GM12872 (cell line): ENCODE results near the gene PRDM16.

ENCODE experiments used
- TF ChIP-seq, protein P1 (sequence below): IDR thresholded peaks from 3 replicates; pipeline ENCODE4 v1.5.1; 2011; ENCODE audit warnings: low read depth, mild to moderate bottlenecking, low read length, moderate library complexity; ENCODE audit not compliant: insufficient read depth

The PRDM16 gene

DNA sequence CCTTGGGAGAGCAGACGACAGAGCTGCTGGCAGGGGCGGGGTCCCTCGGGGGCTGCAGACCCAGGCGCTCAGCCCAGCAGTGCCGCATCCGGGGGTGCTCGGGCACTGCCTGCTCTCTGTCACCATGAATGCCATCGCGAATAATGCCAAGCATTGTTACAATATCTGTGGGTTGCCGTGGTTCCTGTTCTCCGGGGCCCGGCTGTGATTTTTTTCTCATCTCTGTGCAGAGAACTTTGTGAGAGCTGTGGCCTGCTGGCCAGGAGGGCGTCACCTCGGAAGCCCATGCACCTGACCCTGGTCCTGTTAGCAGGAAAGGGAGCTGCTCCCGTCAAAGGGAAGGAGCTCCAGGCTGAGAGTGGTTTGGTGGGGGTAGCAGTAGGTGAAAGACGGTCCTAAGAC is 70.4 kb downstream of the PRDM16 start:
- TF ChIP-seq, protein P1, sequence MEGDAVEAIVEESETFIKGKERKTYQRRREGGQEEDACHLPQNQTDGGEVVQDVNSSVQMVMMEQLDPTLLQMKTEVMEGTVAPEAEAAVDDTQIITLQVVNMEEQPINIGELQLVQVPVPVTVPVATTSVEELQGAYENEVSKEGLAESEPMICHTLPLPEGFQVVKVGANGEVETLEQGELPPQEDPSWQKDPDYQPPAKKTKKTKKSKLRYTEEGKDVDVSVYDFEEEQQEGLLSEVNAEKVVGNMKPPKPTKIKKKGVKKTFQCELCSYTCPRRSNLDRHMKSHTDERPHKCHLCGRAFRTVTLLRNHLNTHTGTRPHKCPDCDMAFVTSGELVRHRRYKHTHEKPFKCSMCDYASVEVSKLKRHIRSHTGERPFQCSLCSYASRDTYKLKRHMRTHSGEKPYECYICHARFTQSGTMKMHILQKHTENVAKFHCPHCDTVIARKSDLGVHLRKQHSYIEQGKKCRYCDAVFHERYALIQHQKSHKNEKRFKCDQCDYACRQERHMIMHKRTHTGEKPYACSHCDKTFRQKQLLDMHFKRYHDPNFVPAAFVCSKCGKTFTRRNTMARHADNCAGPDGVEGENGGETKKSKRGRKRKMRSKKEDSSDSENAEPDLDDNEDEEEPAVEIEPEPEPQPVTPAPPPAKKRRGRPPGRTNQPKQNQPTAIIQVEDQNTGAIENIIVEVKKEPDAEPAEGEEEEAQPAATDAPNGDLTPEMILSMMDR = no peak

- TF ChIP-seq, protein P1 = no peak
These were observed 70.9 kb downstream of the PRDM16 start for GRCh38 chr1:3139871-3140361.

- TF ChIP-seq, protein P1 = no peak
These were observed 71.4 kb downstream of the PRDM16 start for GRCh38 chr1:3140437-3140836.

GRCh38 chr1:3141129-3141528 is 72.1 kb downstream of the PRDM16 start:
- TF ChIP-seq, protein P1 = no peak

- TF ChIP-seq, protein P1 = no peak
These were observed 72.8 kb downstream of the PRDM16 start for GRCh38 chr1:3141836-3142235.

DNA sequence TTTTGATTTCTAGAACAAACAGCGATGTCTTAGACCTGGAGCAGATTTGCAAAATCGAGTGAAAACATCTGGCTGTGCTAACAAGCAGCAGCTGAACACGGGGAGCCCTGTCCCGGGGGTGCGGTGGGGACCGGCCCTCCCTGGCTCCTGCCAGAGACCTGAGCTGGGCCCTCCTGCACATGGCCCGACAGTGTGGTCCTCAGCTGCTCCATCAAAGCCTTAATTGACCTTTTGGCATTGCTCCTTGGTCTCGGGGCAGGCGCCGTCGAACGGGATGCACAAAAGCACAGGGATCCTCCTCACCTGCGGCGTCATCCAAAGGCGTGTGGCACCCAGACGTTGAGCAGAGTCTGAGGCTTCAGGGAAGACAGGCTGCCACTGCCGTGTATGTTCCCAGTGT is 73.2 kb downstream of the PRDM16 start:
- TF ChIP-seq, protein P1 = no peak

DNA sequence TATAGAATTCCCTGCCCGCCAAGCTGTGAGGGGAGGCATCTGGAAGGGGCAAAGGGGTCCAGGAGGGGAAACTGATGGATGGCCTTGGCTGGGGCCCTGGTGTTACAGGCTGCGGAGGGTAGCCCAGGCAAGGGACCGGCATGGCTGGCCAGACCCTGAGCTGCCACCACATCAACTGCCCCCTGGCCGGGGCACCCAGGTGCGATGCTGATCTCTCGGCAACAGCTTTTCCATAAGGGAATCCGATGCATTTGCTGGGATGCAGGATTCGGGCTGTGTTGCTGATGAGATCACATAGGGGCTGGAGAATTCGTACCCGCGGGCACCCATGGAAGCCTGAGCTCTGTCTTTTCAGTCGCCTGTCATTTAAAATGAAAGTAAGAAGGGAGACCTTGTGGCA is 73.7 kb downstream of the PRDM16 start:
- TF ChIP-seq, protein P1 = no peak
